ENCODE results near the gene OR9K2. TPM values are rescaled to one million over a fixed set of nuclear protein-coding genes. Genes with fewer than 3 reads are reported as not detected.

The OR9K2 gene, protein sequence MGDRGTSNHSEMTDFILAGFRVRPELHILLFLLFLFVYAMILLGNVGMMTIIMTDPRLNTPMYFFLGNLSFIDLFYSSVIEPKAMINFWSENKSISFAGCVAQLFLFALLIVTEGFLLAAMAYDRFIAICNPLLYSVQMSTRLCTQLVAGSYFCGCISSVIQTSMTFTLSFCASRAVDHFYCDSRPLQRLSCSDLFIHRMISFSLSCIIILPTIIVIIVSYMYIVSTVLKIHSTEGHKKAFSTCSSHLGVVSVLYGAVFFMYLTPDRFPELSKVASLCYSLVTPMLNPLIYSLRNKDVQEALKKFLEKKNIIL
- total RNA-seq, result not detected
- polyA plus RNA-seq, result not detected

DNA sequence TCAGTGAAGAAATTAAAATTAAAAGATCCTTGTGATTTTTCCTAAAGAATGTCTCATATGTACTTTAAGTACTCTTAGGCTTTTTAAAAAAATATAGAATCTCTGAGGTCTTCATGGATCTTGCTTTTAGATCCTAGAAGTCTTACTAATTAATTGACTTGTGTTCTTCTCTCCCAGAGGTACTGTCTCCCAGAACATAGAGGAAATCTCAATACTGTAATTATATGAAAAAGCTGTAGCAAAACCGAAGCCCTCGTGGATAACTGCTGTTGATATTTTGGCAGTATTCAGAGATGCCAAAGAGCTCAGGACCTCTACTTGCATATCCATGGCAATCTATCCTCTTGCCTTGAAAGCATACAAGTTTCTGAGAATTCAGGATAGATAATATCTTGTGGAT, at the start of gene OR9K2:
Gene OR9K2 (plus strand): TSS at position 301 of the 400 bp plus-strand sequence. CDS start 3,429 bp downstream, outside the sequence.
- H3K27me3 ChIP-seq, result no peaks in the 10 kb centered on the region
- no peaks in the 10 kb centered on the region for H3K9me3 ChIP-seq
- WGBS, 2 donors, result 86 to 88% methylated on average over 2 of the region's 2 CpGs
- H3K4me3 ChIP-seq, result no peak within 1 kb of the TSS
- intact Hi-C loops (cut with DNase I), result no loop called here
- H3K36me3 ChIP-seq, result no peaks in the 10 kb centered on the region
- no peak for DNase-seq
- H3K27ac ChIP-seq, result no peak within 1 kb of the TSS
- TF ChIP-seq POLR2AphosphoS5 (IDR thresholded peaks at IDR 0.05), result no peak
- no peak for TF ChIP-seq POLR2A (IDR thresholded peaks at IDR 0.05)
- TF ChIP-seq, protein P1, sequence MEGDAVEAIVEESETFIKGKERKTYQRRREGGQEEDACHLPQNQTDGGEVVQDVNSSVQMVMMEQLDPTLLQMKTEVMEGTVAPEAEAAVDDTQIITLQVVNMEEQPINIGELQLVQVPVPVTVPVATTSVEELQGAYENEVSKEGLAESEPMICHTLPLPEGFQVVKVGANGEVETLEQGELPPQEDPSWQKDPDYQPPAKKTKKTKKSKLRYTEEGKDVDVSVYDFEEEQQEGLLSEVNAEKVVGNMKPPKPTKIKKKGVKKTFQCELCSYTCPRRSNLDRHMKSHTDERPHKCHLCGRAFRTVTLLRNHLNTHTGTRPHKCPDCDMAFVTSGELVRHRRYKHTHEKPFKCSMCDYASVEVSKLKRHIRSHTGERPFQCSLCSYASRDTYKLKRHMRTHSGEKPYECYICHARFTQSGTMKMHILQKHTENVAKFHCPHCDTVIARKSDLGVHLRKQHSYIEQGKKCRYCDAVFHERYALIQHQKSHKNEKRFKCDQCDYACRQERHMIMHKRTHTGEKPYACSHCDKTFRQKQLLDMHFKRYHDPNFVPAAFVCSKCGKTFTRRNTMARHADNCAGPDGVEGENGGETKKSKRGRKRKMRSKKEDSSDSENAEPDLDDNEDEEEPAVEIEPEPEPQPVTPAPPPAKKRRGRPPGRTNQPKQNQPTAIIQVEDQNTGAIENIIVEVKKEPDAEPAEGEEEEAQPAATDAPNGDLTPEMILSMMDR (IDR thresholded peaks at IDR 0.05), result no peak
- no peak for TF ChIP-seq EP300 (IDR thresholded peaks at IDR 0.05)
- H3K4me1 ChIP-seq, result no peaks in the 10 kb centered on the region

DNA sequence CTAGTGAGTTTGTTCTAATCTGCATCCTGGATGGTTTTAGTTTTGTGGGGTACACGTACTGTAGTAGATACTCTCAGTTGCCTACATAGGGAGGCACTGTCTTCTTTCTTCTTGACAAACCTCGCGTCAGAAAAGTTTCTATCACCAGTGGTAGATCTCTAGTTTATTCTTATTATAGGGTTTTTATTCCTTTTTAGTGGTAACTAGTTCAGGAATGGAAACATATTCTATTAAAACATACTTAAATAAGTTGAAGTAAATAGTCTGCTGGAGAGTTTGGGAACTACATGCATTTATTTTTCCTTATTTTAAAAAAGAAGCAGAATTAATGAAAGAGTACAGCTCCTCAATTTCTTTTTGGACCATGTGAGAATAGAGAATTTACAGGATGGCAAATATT, 33.6 kb upstream of the OR9K2 start:
- no peaks in the 10 kb centered on the region for H3K9me3 ChIP-seq
- H3K27me3 ChIP-seq, result no peaks in the 10 kb centered on the region
- 83 to 91% methylated on average over 3 of the region's 3 CpGs for WGBS, 2 donors
- no peak for TF ChIP-seq POLR2AphosphoS5 (IDR thresholded peaks at IDR 0.05)
- no peak for TF ChIP-seq POLR2A (IDR thresholded peaks at IDR 0.05)
- no peak for TF ChIP-seq EP300 (IDR thresholded peaks at IDR 0.05)
- TF ChIP-seq, protein P1 (IDR thresholded peaks at IDR 0.05), result no peak
- H3K27ac ChIP-seq, result no peak overlapping the region
- intact Hi-C loops (cut with DNase I), result no loop called here
- no peaks in the 10 kb centered on the region for H3K36me3 ChIP-seq
- H3K4me3 ChIP-seq, result no peak overlapping the region
- no peaks in the 10 kb centered on the region for H3K4me1 ChIP-seq
- DNase-seq, result no peak

DNA sequence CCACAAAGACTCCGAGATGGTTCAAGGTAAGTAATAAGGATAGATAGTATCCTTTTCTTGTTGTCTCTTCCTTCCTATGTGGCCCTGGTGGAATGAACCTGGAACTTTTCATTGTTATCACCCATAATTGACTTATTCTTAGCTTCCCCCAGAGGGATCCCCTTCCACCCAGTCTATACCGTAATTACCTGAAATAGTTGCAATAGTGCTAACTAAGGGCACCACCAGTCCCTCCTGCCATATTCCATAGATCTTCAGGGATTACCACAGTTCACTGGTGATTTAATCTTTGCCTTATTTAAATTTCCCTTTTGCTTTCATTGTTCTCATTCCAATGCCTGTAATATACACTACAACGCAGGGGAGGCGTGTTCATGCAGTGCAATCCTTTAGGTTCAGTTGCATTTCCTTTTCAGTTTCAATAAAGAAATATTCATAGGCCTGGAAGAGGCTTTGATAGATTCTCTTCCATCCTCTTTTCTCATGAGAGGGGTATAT, 13.8 kb upstream of the OR9K2 start:
- Histone ChIP-seq H3K27me3 (no peaks in the 10 kb centered on the region), H3K27ac (no peak overlapping the region), H3K9me3 (no peaks in the 10 kb centered on the region), H3K4me1 (no peaks in the 10 kb centered on the region), H3K4me3 (no peak overlapping the region), H3K36me3 (no peaks in the 10 kb centered on the region)
- no peak for DNase-seq
- intact Hi-C loops (cut with DNase I), result no loop called here
- WGBS, 2 donors, result 80 to 82% methylated on average over 4 of the region's 4 CpGs
- TF ChIP-seq POLR2AphosphoS5 (IDR thresholded peaks at IDR 0.05), result no peak
- TF ChIP-seq POLR2A (IDR thresholded peaks at IDR 0.05), result no peak
- TF ChIP-seq, protein P1 (IDR thresholded peaks at IDR 0.05), result no peak
- TF ChIP-seq EP300 (IDR thresholded peaks at IDR 0.05), result no peak

GRCh38 chr12:55116152-55116551, 10.1 kb upstream of the OR9K2 start:
- WGBS, 2 donors, result 81 to 84% methylated on average over 1 of the region's 1 CpG
- Histone ChIP-seq H3K4me1 (no peaks in the 10 kb centered on the region), H3K27me3 (no peaks in the 10 kb centered on the region), H3K4me3 (no peak overlapping the region), H3K27ac (no peak overlapping the region), H3K36me3 (no peaks in the 10 kb centered on the region), H3K9me3 (no peaks in the 10 kb centered on the region)
- DNase-seq, result no peak
- intact Hi-C loops (cut with DNase I), result no loop called here
- TF ChIP-seq POLR2A (IDR thresholded peaks at IDR 0.05) (no peak), EP300 (IDR thresholded peaks at IDR 0.05) (no peak), POLR2AphosphoS5 (IDR thresholded peaks at IDR 0.05) (no peak)
- TF ChIP-seq, protein P1 (IDR thresholded peaks at IDR 0.05), result no peak
